Hindlimb muscle (tissue), 1 donor: ENCODE measurements around the gene TBX2. TPM values are rescaled to one million over a fixed set of nuclear protein-coding genes. Genes with fewer than 3 reads are reported as not detected.

Source experiments
- DNase-seq: peaks from one replicate; pipeline ENCODE4 v3.0.0-alpha.2; 2013
- polyA plus RNA-seq: library from polyadenylated mRNA; unstranded; fragments of 120-200 nt; gene quantifications from one replicate; pipeline ENCODE4 v1.2.1, GENCODE V29; 2013; ENCODE audit not compliant: insufficient read length

Gene TBX2
- polyA plus RNA-seq, 1 donor = 12.2 TPM

GRCh38 chr17:61402978-61403800, 3.5 kb downstream of the TBX2 start:
- DNase-seq = no peak

- no peak for DNase-seq
These were observed 4.4 kb downstream of the TBX2 start for GRCh38 chr17:61403801-61404662.

GRCh38 chr17:61404663-61404912, 4.9 kb downstream of the TBX2 start:
- DNase-seq = no peak

GRCh38 chr17:61404913-61405685, 5.5 kb downstream of the TBX2 start:
- no peak for DNase-seq

GRCh38 chr17:61405686-61406536, 6.3 kb downstream of the TBX2 start:
- DNase-seq = no peak

GRCh38 chr17:61406537-61406845, 6.8 kb downstream of the TBX2 start:
- DNase-seq = no peak

- DNase-seq = no peak
These were observed 7.6 kb downstream of the TBX2 start for GRCh38 chr17:61406971-61407911.

GRCh38 chr17:61408151-61409041, 8.8 kb downstream of the TBX2 start:
- DNase-seq = no peak

- peak; percentile 79 for DNase-seq
These were observed 9.9 kb downstream of the TBX2 start for GRCh38 chr17:61409301-61410112.

- peak; percentile 87 for DNase-seq
These were observed 10.7 kb downstream of the TBX2 start for GRCh38 chr17:61410141-61411010.

GRCh38 chr17:61411011-61411260, 11.3 kb downstream of the TBX2 start:
- no peak for DNase-seq

GRCh38 chr17:61411261-61412142, 11.9 kb downstream of the TBX2 start:
- peak; percentile 69 for DNase-seq

- DNase-seq = peak; percentile 93
These were observed 12.7 kb downstream of the TBX2 start for GRCh38 chr17:61412143-61412859.

GRCh38 chr17:61412860-61413660, 13.4 kb downstream of the TBX2 start:
- DNase-seq = no peak

GRCh38 chr17:61413661-61414126, 14.1 kb downstream of the TBX2 start:
- DNase-seq = no peak
